HepG2 (cell line): ENCODE measurements around the gene ATAD1. TPM values are rescaled to one million over a fixed set of nuclear protein-coding genes. Genes with fewer than 3 reads are reported as not detected.

Experiments used
- ATF4 ChIP-seq, 2 experiments: fragments of 450-650 bp in 1 of 2; sonication (generic) in 1 of 2; formaldehyde crosslinking; IDR thresholded peaks; 2 replicates each; pipeline versions ENCODE4 v1.5.0 to v1.8.0; 2020 to 2022; ENCODE audit warnings: mild to moderate bottlenecking in 1 of 2, missing genetic modification reagents in 1 of 2
- CREB1 ChIP-seq, 2 experiments: fragments of 450-650 bp in 1 of 2; IDR thresholded peaks; 2 replicates each; pipeline ENCODE4 v1.6.1; 2016 to 2017; ENCODE audit warnings: control low read depth in 1 of 2, mild to moderate bottlenecking in 1 of 2, missing compliant biosample characterization in 1 of 2, missing genetic modification characterization in 1 of 2
- DZIP1 ChIP-seq: sonication (generic); formaldehyde crosslinking; IDR thresholded peaks from 2 replicates; pipeline ENCODE4 v1.5.0; 2020; ENCODE audit warnings: mild to moderate bottlenecking, missing genetic modification reagents
- FOSL1 ChIP-seq: sonication (generic); formaldehyde crosslinking; IDR thresholded peaks from 2 replicates; pipeline ENCODE4 v1.9.0; 2021; ENCODE audit warnings: missing genetic modification reagents, borderline replicate concordance
- FOXK2 ChIP-seq: fragments of 450-650 bp; IDR thresholded peaks from 2 replicates; pipeline ENCODE4 v1.6.1; 2016
- GMEB2 ChIP-seq: IDR thresholded peaks from 2 replicates; pipeline ENCODE4 v1.6.1; 2016; ENCODE audit warnings: missing biosample characterization, missing genetic modification reagents, low read depth
- HDAC2 ChIP-seq: sonication (generic); formaldehyde crosslinking; IDR thresholded peaks from 2 replicates; pipeline ENCODE4 v1.4.0; 2020; ENCODE audit warnings: missing genetic modification reagents
- HOXA7 ChIP-seq: sonication (generic); formaldehyde crosslinking; IDR thresholded peaks from 2 replicates; pipeline ENCODE4 v1.8.1; 2022; ENCODE audit warnings: mild to moderate bottlenecking, missing genetic modification reagents, moderate library complexity
- KDM4B ChIP-seq: sonication (generic); formaldehyde crosslinking; IDR thresholded peaks from 2 replicates; pipeline ENCODE4 v1.4.0; 2020; ENCODE audit warnings: missing genetic modification reagents
- LCORL ChIP-seq, 2 experiments: fragments of 450-650 bp in 1 of 2; sonication (generic) in 1 of 2; formaldehyde crosslinking in 1 of 2; IDR thresholded peaks; 2 replicates each; pipeline versions ENCODE4 v1.5.0 to v1.6.1; 2017 to 2020; ENCODE audit warnings: antibody characterized with exemption in 1 of 2, missing genetic modification reagents in 1 of 2
- MEIS1 ChIP-seq: sonication (generic); formaldehyde crosslinking; IDR thresholded peaks from 2 replicates; pipeline ENCODE4 v1.9.0; 2021; ENCODE audit warnings: mild to moderate bottlenecking, missing genetic modification reagents, moderate library complexity, borderline replicate concordance
- NFIB ChIP-seq: sonication (generic); formaldehyde crosslinking; IDR thresholded peaks from 2 replicates; pipeline ENCODE4 v1.9.0; 2021; ENCODE audit warnings: missing genetic modification reagents, mild to moderate bottlenecking, borderline replicate concordance
- PATZ1 ChIP-seq: sonication (generic); formaldehyde crosslinking; IDR thresholded peaks from 2 replicates; pipeline ENCODE4 v1.4.0; 2020; ENCODE audit warnings: missing genetic modification reagents
- PCBP2 ChIP-seq: fragments of 200-400 bp; formaldehyde crosslinking; optimal IDR thresholded peaks from 2 replicates; pipeline ENCODE3; 2018; ENCODE audit warnings: low read length, low read depth; ENCODE audit not compliant: poor library complexity, severe bottlenecking
- RXRA ChIP-seq: sonication (generic); formaldehyde crosslinking; IDR thresholded peaks from 2 replicates; pipeline ENCODE4 v1.5.1; 2020; ENCODE audit warnings: missing genetic modification reagents
- THAP11 ChIP-seq: IDR thresholded peaks from 2 replicates; pipeline ENCODE4 v1.6.1; 2016; ENCODE audit warnings: missing biosample characterization, missing genetic modification reagents
- ZNF296 ChIP-seq: sonication (generic); formaldehyde crosslinking; conservative IDR thresholded peaks from 2 replicates; pipeline ENCODE4 v1.5.0; 2020; ENCODE audit warnings: mild to moderate bottlenecking, missing genetic modification reagents
- ZNF3 ChIP-seq: IDR thresholded peaks from 2 replicates; pipeline ENCODE4 v1.7.0; 2017; ENCODE audit warnings: inconsistent platforms
- ZNF333 ChIP-seq: sonication (generic); formaldehyde crosslinking; IDR thresholded peaks from 2 replicates; pipeline ENCODE4 v1.4.0; 2020; ENCODE audit warnings: mild to moderate bottlenecking, missing genetic modification reagents, borderline replicate concordance
- ZNF570 ChIP-seq: sonication (generic); formaldehyde crosslinking; IDR thresholded peaks from 2 replicates; pipeline ENCODE4 v1.4.0; 2020; ENCODE audit warnings: mild to moderate bottlenecking, missing genetic modification reagents, borderline replicate concordance
- ZSCAN20 ChIP-seq: sonication (generic); formaldehyde crosslinking; IDR thresholded peaks from 2 replicates; pipeline ENCODE4 v1.4.0; 2020; ENCODE audit warnings: missing genetic modification reagents, mild to moderate bottlenecking, borderline replicate concordance
- ZSCAN22 ChIP-seq: sonication (generic); formaldehyde crosslinking; IDR thresholded peaks from 2 replicates; pipeline ENCODE4 v1.4.0; 2020; ENCODE audit warnings: mild to moderate bottlenecking, missing genetic modification reagents
- polyA plus RNA-seq, 8 experiments: library from polyadenylated mRNA; depleted of rRNA in 3 of 8; stranded (reverse) in 7 of 8; unstranded in 1 of 8; fragments of >200 nt; fragmentation: Illumina TruSeq in 4 of 8; extraction: Trizol in 4 of 8; gene quantifications; 2 replicates each; pipeline versions ENCODE4 v1.2.1 to v1.2.3, GENCODE V29; 2011 to 2016; ENCODE audit warnings: low read depth in 4 of 8, missing spikeins in 1 of 8, mixed read lengths in 1 of 8; ENCODE audit not compliant: insufficient read depth in 1 of 8
- total RNA-seq, 5 experiments: library from RNA; depleted of rRNA; stranded (reverse); fragments of >200 nt; fragmentation: Illumina TruSeq; extraction: Trizol; gene quantifications; 2 replicates each; pipeline ENCODE4 v1.2.3, GENCODE V29; 2016; ENCODE audit warnings: low read depth in 1 of 5

ATAD1 gene
- total and polyA plus RNA-seq, 2 of the 13 experiments (the other 11 are each of a cell fraction or from before 2014, with no cell fraction given), result 14.9 to 28.2 TPM

- TF ChIP-seq GMEB2 (no peak; the same call in 1 of the 2 replicates), PATZ1 (peak; percentile 80), MEIS1 (CRISPR knock-in tag) (no peak), LCORL (IDR thresholded peaks at IDR 0.05) (no peak), LCORL (CRISPR knock-in tag; IDR thresholded peaks at IDR 0.05) (0 out of 2 replicates have a peak, but pooled peaks have one; percentile 28), FOXK2 (no peak), ATF4 (CRISPR knock-in tag; IDR thresholded peaks at IDR 0.05) (peak in 1 of 2 experiments; percentile 79; a peak in 2 of 4 replicates), RXRA (CRISPR knock-in tag) (peak; percentile 60; the same call in 1 of the 2 replicates), ZSCAN20 (CRISPR knock-in tag) (peak; percentile 63; the same call in 1 of the 2 replicates), NFIB (CRISPR knock-in tag) (no peak), HDAC2 (CRISPR knock-in tag) (peak; percentile 74), DZIP1 (no peak), ZSCAN22 (CRISPR knock-in tag) (peak; percentile 52; the same call in 1 of the 2 replicates), ZNF570 (CRISPR knock-in tag) (peak; percentile 78; the same call in 1 of the 2 replicates), KDM4B (CRISPR knock-in tag) (no peak), ZNF333 (peak; percentile 7; the same call in 1 of the 2 replicates), ZNF3 (CRISPR knock-in tag) (no peak), ZNF296 (no peak), THAP11 (CRISPR knock-in tag) (peak; percentile 88), CREB1 (IDR thresholded peaks at IDR 0.05) (peak; percentile 43; the same call in 1 of the 2 replicates), CREB1 (CRISPR knock-in tag; IDR thresholded peaks at IDR 0.05) (no peak), HOXA7 (CRISPR knock-in tag) (no peak), FOSL1 (no peak), PCBP2 (no peak)
Measured at GRCh38 chr10:87863053-87863943, 45.3 kb upstream of the ATAD1 start, which contains the start of the genes KLLN and PTEN (continued).
